HG03457 (cell line): Measurements from ENCODE around the gene PSRC1.

Experiments
- ATAC-seq: cut with Tn5 transposase; IDR thresholded peaks from one replicate; pipeline ENCODE4 v1.9.1; 2021; ENCODE audit warnings: moderate number of reproducible peaks; ENCODE audit not compliant: unreplicated experiment

PSRC1 gene

GRCh38 chr1:109259674-109260557, 23.0 kb downstream of the PSRC1 start:
- no peak for ATAC-seq

- ATAC-seq = no peak
These were observed 24.2 kb downstream of the PSRC1 start for GRCh38 chr1:109258481-109259466.

- no peak for ATAC-seq
These were observed 25.1 kb downstream of the PSRC1 start for GRCh38 chr1:109257682-109258421.

GRCh38 chr1:109256971-109257681, 25.8 kb downstream of the PSRC1 start:
- no peak for ATAC-seq

GRCh38 chr1:109256085-109256484, 26.9 kb downstream of the PSRC1 start:
- no peak for ATAC-seq

- no peak for ATAC-seq
These were observed 27.3 kb downstream of the PSRC1 start for GRCh38 chr1:109255678-109256077.

GRCh38 chr1:109255097-109255651, 27.8 kb downstream of the PSRC1 start:
- ATAC-seq = no peak

- no peak for ATAC-seq
These were observed 28.3 kb downstream of the PSRC1 start for GRCh38 chr1:109254621-109255096.

- no peak for ATAC-seq
These were observed 28.9 kb downstream of the PSRC1 start for GRCh38 chr1:109253803-109254620.

- no peak for ATAC-seq
These were observed 29.8 kb downstream of the PSRC1 start for GRCh38 chr1:109252893-109253802.

- ATAC-seq = no peak
These were observed 30.6 kb downstream of the PSRC1 start for GRCh38 chr1:109252167-109252892.

- ATAC-seq = no peak
These were observed 31.4 kb downstream of the PSRC1 start for GRCh38 chr1:109251277-109252166.

GRCh38 chr1:109250454-109251276, 32.3 kb downstream of the PSRC1 start:
- ATAC-seq = no peak

GRCh38 chr1:109249654-109250401, 33.1 kb downstream of the PSRC1 start:
- ATAC-seq = no peak
